Prostate gland (tissue), 2 donors: Measurements from ENCODE around the gene MBNL2. TPM values are rescaled to one million over a fixed set of nuclear protein-coding genes. Genes with fewer than 3 reads are reported as not detected.

Experiments used
- DNase-seq: peaks from one replicate; pipeline ENCODE4 v3.0.0-alpha.2; 2019; ENCODE audit warnings: low spot score
- H3K27ac ChIP-seq, 2 donors: fragments of 200-600 bp; sonication (generic); 2 replicates each; pipeline ENCODE4 v1.5.1; 2017 to 2019
- H3K27me3 ChIP-seq: fragments of 200-600 bp; sonication (generic); replicated peaks from 2 replicates; pipeline ENCODE4 v1.5.1; 2019; ENCODE audit not compliant: insufficient read depth
- H3K36me3 ChIP-seq, 2 donors: fragments of 200-600 bp; sonication (generic); 1 replicate in 1 of 2; 2 replicates in 1 of 2; pipeline versions ENCODE4 v1.5.1 to v1.8.1; 2017 to 2019
- H3K4me1 ChIP-seq: fragments of 200-600 bp; sonication (generic); replicated peaks from 2 replicates; pipeline ENCODE4 v1.5.1; 2019
- H3K4me3 ChIP-seq, 2 donors: fragments of 200-600 bp; sonication (generic); 2 replicates each; pipeline ENCODE4 v1.5.1; 2017 to 2019
- H3K9me3 ChIP-seq: fragments of 200-600 bp; sonication (generic); 2 replicates; pipeline ENCODE4 v1.5.1; 2017
- CTCF ChIP-seq, 4 experiments: fragments of 200-600 bp in 2 of 4; fragments of 450-650 bp in 2 of 4; sonication (generic) in 2 of 4; IDR thresholded peaks; 1 replicate in 3 of 4; 2 replicates in 1 of 4; pipeline ENCODE4 v1.5.1; 2016 to 2019; ENCODE audit warnings: antibody characterized with exemption in 4 of 4, mild to moderate bottlenecking in 2 of 4, moderate library complexity in 2 of 4
- POLR2A ChIP-seq: fragments of 450-650 bp; IDR thresholded peaks from one replicate; pipeline ENCODE4 v1.6.1; 2016; ENCODE audit warnings: antibody characterized with exemption, mild to moderate bottlenecking
- POLR2AphosphoS5 ChIP-seq: sonication (generic); formaldehyde crosslinking; IDR thresholded peaks from one replicate; pipeline ENCODE4 v1.6.1; 2017; ENCODE audit warnings: antibody characterized with exemption
- WGBS: methylation state at CpG from one replicate; pipeline ENCODE4 v1.1.5; 2018; 5-methylcytosine and 5-hydroxymethylcytosine counted together
- intact Hi-C: fragments of 100-400 bp; cut with DNase I; formaldehyde crosslinking; loops from one replicate; pipeline ENCODE4 v1.14.2; 2022
- total RNA-seq, 2 donors: library from RNA; depleted of rRNA; stranded (reverse); fragments of >200 nt; gene quantifications; one replicate each; pipeline ENCODE4 v1.1.0, GENCODE V29; 2016

MBNL2 gene
- total RNA-seq, 2 donors from 2014 or later = 59.1 to 85.7 TPM

GRCh38 chr13:97318532-97318931, 96.4 kb downstream of the MBNL2 start:
- Histone ChIP-seq H3K4me3 (no peak overlapping the region), H3K36me3 (no peaks in the 10 kb centered on the region), H3K27me3 (no peaks in the 10 kb centered on the region), H3K27ac (no peak overlapping the region), H3K9me3 (no peaks in the 10 kb centered on the region), H3K4me1 (no peaks in the 10 kb centered on the region)
- TF ChIP-seq POLR2A = no peak
- no peak for TF ChIP-seq POLR2AphosphoS5
- TF ChIP-seq CTCF (IDR thresholded peaks at IDR 0.05) = no peak
- no peak for DNase-seq
- WGBS = 56% methylated on average over 2 of the region's 2 CpGs
- intact Hi-C loops = no loop called here

- H3K36me3 ChIP-seq = no peaks in the 10 kb centered on the region
- intact Hi-C loops = no loop called here
- no peak overlapping the region for H3K4me3 ChIP-seq
- H3K9me3 ChIP-seq = no peaks in the 10 kb centered on the region
- H3K27me3 ChIP-seq = no peaks in the 10 kb centered on the region
- H3K27ac ChIP-seq = peak overlapping the region in 1 of 2 donors; percentile 4
- 50% methylated on average over 9 of the region's 9 CpGs for WGBS
- TF ChIP-seq POLR2A (no peak), POLR2AphosphoS5 (no peak), CTCF (IDR thresholded peaks at IDR 0.05) (no peak)
- no peak for DNase-seq
- no peaks in the 10 kb centered on the region for H3K4me1 ChIP-seq
Observed at GRCh38 chr13:97319113-97319720, 97.1 kb downstream of the MBNL2 start.

GRCh38 chr13:97321101-97321500, 99.0 kb downstream of the MBNL2 start:
- WGBS = 42% methylated on average over 2 of the region's 2 CpGs
- intact Hi-C loops = no loop called here
- no peaks in the 10 kb centered on the region for H3K27me3 ChIP-seq
- H3K9me3 ChIP-seq = no peaks in the 10 kb centered on the region
- H3K27ac ChIP-seq = no peak overlapping the region
- TF ChIP-seq CTCF (IDR thresholded peaks at IDR 0.05) = no peak
- no peak for TF ChIP-seq POLR2A
- no peak for TF ChIP-seq POLR2AphosphoS5
- H3K4me1 ChIP-seq = no peaks in the 10 kb centered on the region
- H3K4me3 ChIP-seq = no peak overlapping the region
- no peak for DNase-seq
- no peaks in the 10 kb centered on the region for H3K36me3 ChIP-seq

- Histone ChIP-seq H3K4me3 (no peak overlapping the region), H3K27ac (no peak overlapping the region), H3K4me1 (no peaks in the 10 kb centered on the region), H3K27me3 (no peaks in the 10 kb centered on the region), H3K9me3 (no peaks in the 10 kb centered on the region), H3K36me3 (no peaks in the 10 kb centered on the region)
- DNase-seq = no peak
- intact Hi-C loops = no loop called here
- WGBS = 73% methylated on average over 7 of the region's 7 CpGs
- no peak for TF ChIP-seq POLR2A
- no peak for TF ChIP-seq CTCF (IDR thresholded peaks at IDR 0.05)
- TF ChIP-seq POLR2AphosphoS5 = no peak
Observed at GRCh38 chr13:97321616-97322321, 99.6 kb downstream of the MBNL2 start.
